NCI-H1092 (cell line): ENCODE measurements around the gene ZNF385C.

ENCODE experiments used
- DNase-seq: peaks from one replicate; lab custom pipeline; 2025; lab: John Stamatoyannopoulos, UW

Gene ZNF385C

DNA sequence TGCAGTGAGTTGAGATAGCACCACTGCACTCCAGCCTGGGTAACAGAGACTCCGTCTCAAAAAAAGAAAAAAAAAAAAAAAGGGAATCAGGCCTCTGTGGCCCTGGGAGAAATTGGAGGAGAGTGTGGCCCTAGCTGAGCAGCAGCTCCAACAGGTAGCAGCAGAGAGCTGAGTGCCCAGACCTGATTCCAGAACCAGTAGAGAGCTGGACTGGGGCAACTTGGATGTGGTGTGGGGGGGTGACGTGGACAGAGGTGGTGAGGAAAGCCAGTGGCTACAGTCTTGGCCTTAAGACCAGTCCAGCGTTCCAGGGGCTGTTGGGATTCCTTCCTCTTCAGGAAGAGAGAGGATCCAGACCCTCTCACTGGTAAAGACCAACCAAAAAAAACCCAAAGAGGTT, 26.0 kb upstream of the ZNF385C start:
- no peak for DNase-seq

GRCh38 chr17:42122371-42123303, 24.4 kb upstream of the ZNF385C start, which contains the start of gene HSPB9:
TSS of gene HSPB9 (plus strand) at chr17:42122804. CDS start at chr17:42122851, 47 bp downstream.
- DNase-seq, result no peak

DNA sequence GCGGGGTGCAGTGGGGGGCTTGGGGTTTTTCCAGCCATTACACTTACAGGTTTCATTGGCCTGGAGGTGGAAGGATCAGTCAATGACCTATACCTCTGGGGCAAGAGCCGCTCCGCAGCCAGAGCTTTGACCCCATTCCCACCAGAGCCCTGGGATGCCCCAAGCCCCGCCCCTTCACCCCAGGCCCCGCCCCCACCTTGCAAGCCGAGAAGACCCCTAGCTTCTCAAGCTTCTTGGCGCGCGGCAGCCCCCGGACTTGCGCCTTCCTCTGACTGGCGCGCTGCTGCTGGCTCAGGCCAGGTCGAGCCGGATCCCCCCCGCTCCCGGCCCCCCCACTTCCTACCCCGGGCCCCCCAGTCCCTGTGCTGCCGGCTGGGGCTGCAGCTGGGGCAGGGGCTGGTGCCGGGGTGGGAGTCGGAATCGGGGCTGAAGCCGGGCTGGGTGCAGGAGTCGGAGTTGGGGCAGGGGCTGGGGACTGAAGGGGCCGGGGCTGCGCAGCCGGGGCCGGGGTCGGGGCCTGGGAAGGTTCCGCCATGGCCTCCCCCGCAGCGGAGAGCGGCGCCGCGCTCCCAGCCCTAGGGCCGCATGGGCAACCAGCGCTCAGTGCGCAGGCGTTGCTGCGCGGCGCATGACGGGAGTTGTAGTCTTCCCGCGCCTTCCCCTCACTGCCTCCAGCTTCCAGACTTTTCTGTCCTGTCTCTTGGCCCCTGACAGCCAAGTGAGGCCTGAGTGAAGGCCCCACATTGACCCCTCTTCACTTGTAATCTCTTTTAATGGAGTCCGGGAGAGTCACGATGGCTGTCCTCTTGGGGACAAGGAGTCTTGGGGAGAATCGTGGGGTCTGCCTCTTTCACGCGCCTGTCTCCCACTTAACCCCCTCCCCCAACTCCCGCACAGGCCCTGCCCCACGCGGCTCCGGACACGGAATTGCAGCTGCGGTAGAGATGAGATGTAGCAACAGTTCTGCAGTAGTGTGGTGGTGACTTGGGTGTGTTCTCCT, 22.8 kb upstream of the ZNF385C start, which contains the start of gene KAT2A:
KAT2A (minus strand) TSS at position 598 of the 1,000 bp plus-strand sequence; CDS start at position 535, 63 bp downstream.
- peak; percentile 66 for DNase-seq

GRCh38 chr17:42120161-42120769, 22.0 kb upstream of the ZNF385C start:
- no peak for DNase-seq

GRCh38 chr17:42119301-42119700, 21.0 kb upstream of the ZNF385C start:
- no peak for DNase-seq

DNA sequence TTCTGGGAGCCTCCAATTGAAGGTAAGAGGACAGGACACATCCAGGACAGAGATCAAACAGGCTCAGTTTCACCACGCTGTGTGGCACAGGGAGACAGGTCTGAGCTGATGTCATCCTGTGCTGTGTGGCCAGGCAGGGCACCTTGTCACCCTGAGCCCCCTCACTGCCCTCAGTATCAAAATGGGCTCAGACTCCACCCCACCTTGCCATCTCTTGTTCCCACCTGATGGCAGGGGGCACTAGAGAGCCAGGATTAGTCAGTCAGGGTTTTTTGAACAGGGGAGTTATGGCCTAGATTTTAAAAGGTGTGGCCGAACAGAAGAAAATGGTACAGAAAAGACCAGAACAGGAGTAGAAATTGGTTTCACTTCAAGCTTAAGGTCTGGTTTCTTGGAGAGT, 20.3 kb upstream of the ZNF385C start:
- DNase-seq, result no peak

GRCh38 chr17:42118126-42118510, 19.8 kb upstream of the ZNF385C start:
- no peak for DNase-seq

DNA sequence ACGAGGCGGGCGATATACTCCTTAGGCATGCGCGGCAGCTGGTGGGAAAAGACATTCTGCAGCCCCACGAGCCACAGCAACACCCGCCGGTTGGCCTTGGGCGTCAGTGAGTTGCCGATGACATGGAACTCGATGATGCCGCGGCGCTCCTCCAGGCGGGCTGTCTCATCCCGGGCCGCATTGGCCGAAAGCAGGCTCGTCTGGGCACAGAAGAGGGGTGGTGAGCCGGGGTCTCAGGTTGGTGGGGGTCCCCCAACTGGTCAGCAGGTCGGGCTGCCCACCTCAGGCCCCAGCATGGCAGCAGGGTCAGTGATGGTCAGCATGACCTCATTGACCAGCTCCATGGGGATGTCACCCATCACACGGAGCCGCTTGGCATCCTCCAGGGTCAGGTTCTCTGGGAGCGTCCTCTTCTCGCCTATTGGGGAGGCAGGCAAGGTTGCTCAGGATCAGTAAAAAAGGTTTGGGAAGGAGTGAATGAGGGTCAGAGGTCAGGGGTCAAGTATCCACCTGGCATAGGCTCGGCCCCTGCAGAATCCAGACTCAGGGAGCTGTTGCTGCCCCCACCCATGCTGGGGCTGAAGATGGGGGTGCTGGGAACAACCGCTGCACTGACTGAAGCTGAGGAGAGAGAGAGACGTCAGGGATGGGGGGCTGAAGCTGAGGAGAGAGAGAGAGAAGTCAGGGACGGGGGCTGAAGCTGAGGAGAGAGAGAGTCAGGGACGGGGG, 19.3 kb upstream of the ZNF385C start:
- DNase-seq, result no peak

- peak; percentile 69 for DNase-seq
Observed at GRCh38 chr17:42116705-42117396, 18.6 kb upstream of the ZNF385C start.

GRCh38 chr17:42114118-42114517, 15.8 kb upstream of the ZNF385C start:
- DNase-seq, result no peak

DNA sequence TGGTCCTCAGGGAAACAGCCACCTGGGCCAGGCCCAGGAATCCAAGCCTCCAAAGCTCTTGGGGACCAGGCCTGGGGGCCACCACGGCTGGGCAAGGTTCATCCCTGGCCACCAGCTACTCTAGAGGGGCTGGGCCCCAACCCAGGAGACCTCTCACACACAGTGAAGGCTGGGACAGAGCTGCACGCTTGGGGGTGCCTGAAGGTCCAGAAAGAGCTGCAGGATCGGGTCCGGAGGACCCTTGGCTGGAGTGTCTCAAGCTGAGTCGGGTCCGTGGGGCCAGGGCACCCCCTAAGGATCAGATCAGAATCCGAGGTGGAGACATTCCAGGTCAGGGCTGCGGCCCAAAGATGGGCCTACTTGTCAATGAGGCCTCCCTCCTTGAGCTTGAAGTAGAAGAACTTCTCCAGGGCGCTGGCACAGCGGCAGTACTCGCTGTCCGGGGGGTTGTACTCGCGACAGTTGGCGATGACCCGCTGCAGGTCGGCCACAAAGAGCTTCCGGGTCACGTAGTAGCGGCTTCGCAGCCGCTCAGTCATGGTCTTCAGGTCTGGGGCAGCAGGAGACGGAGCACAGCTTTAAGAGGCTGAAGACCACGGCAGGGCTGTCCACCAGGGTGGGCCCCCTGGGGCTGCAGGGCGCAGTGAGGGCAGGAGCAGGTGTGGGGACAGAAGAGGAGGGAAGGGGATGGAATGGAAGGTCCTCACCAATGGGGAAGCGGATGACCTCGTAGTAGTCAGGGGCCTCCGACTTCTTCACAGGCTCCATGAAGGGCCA, 15.2 kb upstream of the ZNF385C start:
- no peak for DNase-seq

DNA sequence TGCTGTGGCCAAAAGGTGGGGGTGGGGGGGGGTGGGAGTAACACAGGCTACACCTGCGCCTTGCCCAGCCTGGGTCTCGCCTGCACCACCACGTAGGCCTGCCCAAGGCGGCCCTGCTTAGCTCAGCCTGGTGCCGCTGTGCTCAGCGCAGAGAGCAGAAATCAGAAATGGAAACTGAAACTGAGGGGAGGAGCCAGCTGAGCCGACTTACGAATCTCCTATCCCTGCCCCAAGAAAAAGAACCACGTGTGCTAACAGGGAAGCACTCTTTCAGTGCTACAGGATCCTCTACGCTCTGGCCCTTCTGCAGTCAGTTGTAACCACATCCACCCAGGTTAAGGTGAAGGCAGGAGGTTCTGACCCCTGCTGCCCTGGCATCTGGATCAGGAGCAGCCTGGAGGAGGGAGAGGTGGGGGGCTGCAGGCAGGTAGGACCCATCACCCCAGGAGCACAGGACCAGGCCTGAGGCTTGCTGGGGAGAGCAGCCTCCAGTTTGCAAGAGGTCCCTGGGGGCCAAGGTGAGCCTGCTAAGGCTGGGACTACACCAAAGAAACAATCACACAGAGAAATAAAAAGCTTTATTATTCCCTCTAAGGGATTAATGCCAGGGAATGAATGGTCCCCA, 14.4 kb upstream of the ZNF385C start, which contains the start of gene DHX58:
DHX58 (minus strand) TSS at position 163 of the 625 bp plus-strand sequence. CDS start 822 bp downstream, outside the sequence.
- DNase-seq, result no peak

GRCh38 chr17:42111871-42112551, 13.7 kb upstream of the ZNF385C start:
- DNase-seq, result no peak

GRCh38 chr17:42111265-42111636, 13.0 kb upstream of the ZNF385C start:
- DNase-seq, result no peak

DNA sequence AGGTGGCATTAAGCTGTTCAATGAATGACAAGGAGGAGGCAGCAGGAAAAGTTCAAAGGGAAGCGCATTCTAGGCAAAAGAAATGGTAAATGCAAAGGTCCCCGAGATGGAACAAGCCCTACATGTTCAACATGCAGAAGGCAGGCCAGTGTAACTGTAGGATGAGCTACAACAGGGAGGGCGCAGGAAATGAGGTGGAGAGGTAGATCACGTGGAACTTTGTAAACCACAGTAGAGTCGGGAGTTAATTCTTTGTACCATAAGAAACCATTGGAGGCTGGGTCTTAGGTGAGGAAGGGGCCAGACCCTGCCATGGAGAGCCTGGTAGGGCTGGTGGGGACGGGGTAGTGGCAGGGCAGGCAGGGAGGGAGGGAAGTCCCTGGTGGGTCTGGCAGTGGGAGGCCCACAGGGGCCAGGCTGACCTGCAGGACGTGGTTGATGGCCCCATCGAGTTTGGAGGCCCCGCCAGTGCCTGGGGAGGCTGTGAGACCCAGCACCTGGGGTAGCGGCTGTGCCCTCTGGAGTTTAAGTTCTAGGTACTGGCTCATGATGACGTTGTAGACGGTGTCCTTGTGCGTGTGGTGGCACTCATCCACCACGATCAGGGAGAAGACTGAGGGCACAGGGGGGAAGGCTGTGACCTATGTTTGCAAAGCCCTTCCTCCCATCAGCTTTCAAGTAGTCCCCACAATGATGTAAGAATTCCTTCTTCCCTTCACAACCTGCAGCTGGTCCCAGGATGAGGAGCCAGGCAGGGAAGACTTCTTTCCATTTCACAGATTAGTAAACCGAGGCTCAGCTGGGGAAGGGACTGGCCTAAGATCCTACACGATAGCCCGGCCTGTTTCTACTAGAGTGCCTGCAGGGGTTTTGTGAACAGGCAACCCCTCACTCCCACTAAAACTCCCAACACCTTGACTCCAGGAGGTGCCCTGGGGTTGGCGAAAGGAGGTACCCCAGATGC, 12.3 kb upstream of the ZNF385C start:
- DNase-seq, result no peak

- DNase-seq, result no peak
Observed at GRCh38 chr17:42109086-42109485, 10.8 kb upstream of the ZNF385C start.
